ENCODE results near the gene MT1F.

The MT1F gene

GRCh38 chr16:56657555-56658326 is at the start of gene MT1F:
Gene MT1F (plus strand): TSS chr16:56657959. CDS start chr16:56658059, 100 bp downstream.
- Mint-ChIP-seq H3K9me3 (no peaks in the 10 kb centered on the region), H3K27ac (peak within 1 kb of the TSS; percentile 70), H3K4me3 (peak within 1 kb of the TSS; percentile 91), H3K27me3 (peaks cover 3% of the 10 kb centered on the region), H3K4me1 (ENCODE audit: low read depth) (peaks cover 20% of the 10 kb centered on the region), H3K36me3 (ENCODE audit: low read depth) (no peaks in the 10 kb centered on the region)

- H3K4me3 Mint-ChIP-seq: peak within 1 kb of the TSS; percentile 100
- H3K9me3 Mint-ChIP-seq: no peaks in the 10 kb centered on the region
- H3K27ac Mint-ChIP-seq: peak within 1 kb of the TSS; percentile 98
- H3K4me1 Mint-ChIP-seq (ENCODE audit: low read depth): peaks cover 69% of the 10 kb centered on the region
- H3K27me3 Mint-ChIP-seq: no peaks in the 10 kb centered on the region
- H3K36me3 Mint-ChIP-seq (ENCODE audit: low read depth): peaks cover 9% of the 10 kb centered on the region
These were observed 49.5 kb upstream of the MT1F start, which contains the start of gene MT2A for GRCh38 chr16:56608043-56608875. Gene MT2A (plus strand): TSS chr16:56608584. CDS start chr16:56608656, 72 bp downstream.

GRCh38 chr16:56608876-56609462 is 48.8 kb upstream of the MT1F start:
- Mint-ChIP-seq H3K9me3 (no peaks in the 10 kb centered on the region), H3K4me1 (ENCODE audit: low read depth) (peaks cover 76% of the 10 kb centered on the region), H3K27me3 (no peaks in the 10 kb centered on the region), H3K4me3 (peak overlapping the region; percentile 100), H3K27ac (peak overlapping the region; percentile 98), H3K36me3 (ENCODE audit: low read depth) (peaks cover 9% of the 10 kb centered on the region)

- peak overlapping the region; percentile 100 for H3K4me3 Mint-ChIP-seq
- H3K4me1 Mint-ChIP-seq (ENCODE audit: low read depth): peaks cover 81% of the 10 kb centered on the region
- H3K36me3 Mint-ChIP-seq (ENCODE audit: low read depth): peaks cover 9% of the 10 kb centered on the region
- peak overlapping the region; percentile 98 for H3K27ac Mint-ChIP-seq
- H3K27me3 Mint-ChIP-seq: no peaks in the 10 kb centered on the region
- H3K9me3 Mint-ChIP-seq: no peaks in the 10 kb centered on the region
These were observed 48.3 kb upstream of the MT1F start for GRCh38 chr16:56609463-56609921.

- Mint-ChIP-seq H3K27ac (peak overlapping the region; percentile 98), H3K27me3 (no peaks in the 10 kb centered on the region), H3K36me3 (ENCODE audit: low read depth) (peaks cover 9% of the 10 kb centered on the region), H3K9me3 (no peaks in the 10 kb centered on the region), H3K4me1 (ENCODE audit: low read depth) (peaks cover 87% of the 10 kb centered on the region), H3K4me3 (peak overlapping the region; percentile 100)
These were observed 47.6 kb upstream of the MT1F start for GRCh38 chr16:56610017-56610608.

- H3K27me3 Mint-ChIP-seq: no peaks in the 10 kb centered on the region
- peak overlapping the region; percentile 100 for H3K4me3 Mint-ChIP-seq
- peaks cover 92% of the 10 kb centered on the region for H3K4me1 Mint-ChIP-seq (ENCODE audit: low read depth)
- no peaks in the 10 kb centered on the region for H3K9me3 Mint-ChIP-seq
- H3K27ac Mint-ChIP-seq: peak overlapping the region; percentile 98
- peaks cover 9% of the 10 kb centered on the region for H3K36me3 Mint-ChIP-seq (ENCODE audit: low read depth)
These were observed 47.1 kb upstream of the MT1F start for GRCh38 chr16:56610609-56611111.

GRCh38 chr16:56611281-56611833 is 46.4 kb upstream of the MT1F start:
- peak overlapping the region; percentile 98 for H3K27ac Mint-ChIP-seq
- H3K27me3 Mint-ChIP-seq: peaks cover 2% of the 10 kb centered on the region
- peaks cover 86% of the 10 kb centered on the region for H3K4me1 Mint-ChIP-seq (ENCODE audit: low read depth)
- H3K4me3 Mint-ChIP-seq: peak overlapping the region; percentile 100
- H3K36me3 Mint-ChIP-seq (ENCODE audit: low read depth): peaks cover 9% of the 10 kb centered on the region
- H3K9me3 Mint-ChIP-seq: no peaks in the 10 kb centered on the region

- peaks cover 21% of the 10 kb centered on the region for H3K27me3 Mint-ChIP-seq
- peaks cover 79% of the 10 kb centered on the region for H3K4me1 Mint-ChIP-seq (ENCODE audit: low read depth)
- no peaks in the 10 kb centered on the region for H3K9me3 Mint-ChIP-seq
- H3K36me3 Mint-ChIP-seq (ENCODE audit: low read depth): peaks cover 9% of the 10 kb centered on the region
- peak overlapping the region; percentile 95 for H3K27ac Mint-ChIP-seq
- H3K4me3 Mint-ChIP-seq: peak overlapping the region; percentile 14
These were observed 44.1 kb upstream of the MT1F start for GRCh38 chr16:56613706-56614105.

- H3K4me1 Mint-ChIP-seq (ENCODE audit: low read depth): peaks cover 72% of the 10 kb centered on the region
- peaks cover 25% of the 10 kb centered on the region for H3K27me3 Mint-ChIP-seq
- peak overlapping the region; percentile 14 for H3K4me3 Mint-ChIP-seq
- H3K27ac Mint-ChIP-seq: peak overlapping the region; percentile 95
- H3K9me3 Mint-ChIP-seq: no peaks in the 10 kb centered on the region
- peaks cover 4% of the 10 kb centered on the region for H3K36me3 Mint-ChIP-seq (ENCODE audit: low read depth)
These were observed 43.2 kb upstream of the MT1F start for GRCh38 chr16:56614549-56614991.

- Mint-ChIP-seq H3K4me1 (ENCODE audit: low read depth) (peaks cover 65% of the 10 kb centered on the region), H3K27ac (no peak overlapping the region), H3K9me3 (no peaks in the 10 kb centered on the region), H3K27me3 (peaks cover 28% of the 10 kb centered on the region), H3K36me3 (ENCODE audit: low read depth) (peaks cover 4% of the 10 kb centered on the region), H3K4me3 (no peak overlapping the region)
These were observed 42.4 kb upstream of the MT1F start for GRCh38 chr16:56615353-56615752.

GRCh38 chr16:56616608-56617211 is 41.0 kb upstream of the MT1F start:
- no peaks in the 10 kb centered on the region for H3K9me3 Mint-ChIP-seq
- peaks cover 4% of the 10 kb centered on the region for H3K36me3 Mint-ChIP-seq (ENCODE audit: low read depth)
- H3K4me1 Mint-ChIP-seq (ENCODE audit: low read depth): peaks cover 51% of the 10 kb centered on the region
- H3K27me3 Mint-ChIP-seq: peaks cover 29% of the 10 kb centered on the region
- peak overlapping the region; percentile 70 for H3K4me3 Mint-ChIP-seq
- H3K27ac Mint-ChIP-seq: peak overlapping the region; percentile 45

- H3K4me1 Mint-ChIP-seq (ENCODE audit: low read depth): peaks cover 44% of the 10 kb centered on the region
- H3K27me3 Mint-ChIP-seq: peaks cover 29% of the 10 kb centered on the region
- peaks cover 2% of the 10 kb centered on the region for H3K36me3 Mint-ChIP-seq (ENCODE audit: low read depth)
- peak overlapping the region; percentile 70 for H3K4me3 Mint-ChIP-seq
- H3K27ac Mint-ChIP-seq: no peak overlapping the region
- H3K9me3 Mint-ChIP-seq: no peaks in the 10 kb centered on the region
These were observed 40.3 kb upstream of the MT1F start for GRCh38 chr16:56617212-56618085.

GRCh38 chr16:56618138-56618537 is 39.6 kb upstream of the MT1F start:
- Mint-ChIP-seq H3K27me3 (peaks cover 29% of the 10 kb centered on the region), H3K9me3 (no peaks in the 10 kb centered on the region), H3K4me1 (ENCODE audit: low read depth) (peaks cover 37% of the 10 kb centered on the region), H3K36me3 (ENCODE audit: low read depth) (no peaks in the 10 kb centered on the region), H3K4me3 (no peak overlapping the region), H3K27ac (no peak overlapping the region)
